Mesothelial cell of epicardium (in vitro differentiated cells): ENCODE results near the gene TPRN. TPM values are rescaled to one million over a fixed set of nuclear protein-coding genes. Genes with fewer than 3 reads are reported as not detected.

Experiments used
- DNase-seq, 2 experiments: peaks; one replicate each; pipeline ENCODE4 v3.0.0; 2021; ENCODE audit warnings: low spot score in 2 of 2; ENCODE audit not compliant: unreplicated experiment in 2 of 2
- H3K27ac Mint-ChIP-seq: 2 replicates; pipeline ENCODE4 v1.8.0; 2021; ENCODE audit warnings: mixed read lengths
- H3K27me3 Mint-ChIP-seq: 2 replicates; pipeline ENCODE4 v1.8.0; 2021; ENCODE audit warnings: low read depth, mixed read lengths
- H3K36me3 Mint-ChIP-seq: 2 replicates; pipeline ENCODE4 v1.8.0; 2021; ENCODE audit warnings: mixed read lengths
- H3K4me1 Mint-ChIP-seq: 2 replicates; pipeline ENCODE4 v1.8.0; 2021; ENCODE audit warnings: mixed read lengths
- H3K4me3 Mint-ChIP-seq: 2 replicates; pipeline ENCODE4 v1.8.0; 2021; ENCODE audit warnings: mild to moderate bottlenecking, moderate library complexity, mixed read lengths
- H3K9me3 Mint-ChIP-seq: 2 replicates; pipeline ENCODE4 v1.8.0; 2021; ENCODE audit warnings: mixed read lengths
- CTCF ChIP-seq: fragments of 200-600 bp; sonication (generic); IDR thresholded peaks from one replicate; pipeline ENCODE4 v1.5.0; 2021; ENCODE audit warnings: antibody characterized with exemption; ENCODE audit not compliant: unreplicated experiment
- total RNA-seq: library from RNA; stranded (reverse); gene quantifications from 3 replicates; pipeline ENCODE4 v1.2.1, GENCODE V29; 2021

TPRN gene
- total RNA-seq, 1 donor from 2014 or later = 16.7 TPM

- H3K27ac Mint-ChIP-seq = no peak overlapping the region
- peaks cover 17% of the 10 kb centered on the region for H3K4me1 Mint-ChIP-seq
- peak; percentile 98 for TF ChIP-seq CTCF
- DNase-seq = peak; percentile 85 to 95
- no peaks in the 10 kb centered on the region for H3K9me3 Mint-ChIP-seq
- H3K36me3 Mint-ChIP-seq = no peaks in the 10 kb centered on the region
- no peaks in the 10 kb centered on the region for H3K27me3 Mint-ChIP-seq
- H3K4me3 Mint-ChIP-seq = peak overlapping the region; percentile 8
Observed at GRCh38 chr9:137236238-137236935, 35.8 kb upstream of the TPRN start.

GRCh38 chr9:137235424-137236237, 35.1 kb upstream of the TPRN start:
- Mint-ChIP-seq H3K4me1 (peaks cover 17% of the 10 kb centered on the region), H3K36me3 (no peaks in the 10 kb centered on the region), H3K27me3 (no peaks in the 10 kb centered on the region), H3K4me3 (no peak overlapping the region), H3K27ac (no peak overlapping the region), H3K9me3 (no peaks in the 10 kb centered on the region)
- no peak for TF ChIP-seq CTCF
- no peak for DNase-seq

DNA sequence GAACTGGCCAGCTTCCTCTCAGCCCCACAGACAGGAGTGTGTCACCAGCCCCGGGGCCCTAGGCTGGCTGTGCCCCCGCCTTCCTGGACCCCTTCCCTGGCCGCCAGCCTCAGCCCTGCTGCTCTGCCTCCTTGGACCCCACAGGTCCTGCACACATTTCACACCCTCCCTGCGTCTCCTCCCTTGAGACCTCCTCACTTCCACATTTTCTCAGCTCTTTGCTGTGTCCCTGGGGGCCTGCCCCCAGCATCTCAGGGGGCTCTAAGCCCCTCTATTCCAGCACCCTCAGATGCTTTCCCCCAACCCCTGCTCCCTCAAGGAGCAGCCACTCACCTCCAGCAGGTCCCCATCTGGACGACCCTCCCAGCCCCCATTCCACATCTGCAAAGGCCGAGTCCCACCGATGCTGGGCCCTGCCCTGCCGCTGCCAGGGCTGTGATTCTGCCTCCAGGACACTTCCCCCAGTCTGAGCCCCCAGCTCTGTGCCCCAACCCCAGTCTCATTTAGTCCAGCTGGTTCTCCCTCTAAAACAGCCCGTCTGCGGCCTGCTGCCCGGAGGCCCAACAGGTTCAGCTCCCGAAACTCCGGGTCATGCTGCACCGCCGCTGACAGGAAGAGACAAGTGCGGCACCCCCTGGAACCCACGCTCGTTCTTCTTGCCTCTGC, 34.4 kb upstream of the TPRN start:
- no peak overlapping the region for H3K27ac Mint-ChIP-seq
- TF ChIP-seq CTCF = no peak
- H3K4me3 Mint-ChIP-seq = no peak overlapping the region
- H3K4me1 Mint-ChIP-seq = peaks cover 15% of the 10 kb centered on the region
- no peak for DNase-seq
- no peaks in the 10 kb centered on the region for H3K9me3 Mint-ChIP-seq
- H3K36me3 Mint-ChIP-seq = no peaks in the 10 kb centered on the region
- no peaks in the 10 kb centered on the region for H3K27me3 Mint-ChIP-seq

- peaks cover 10% of the 10 kb centered on the region for H3K4me1 Mint-ChIP-seq
Observed at GRCh38 chr9:137234055-137234697, 33.6 kb upstream of the TPRN start.

More at GRCh38 chr9:137234055-137234697, 33.6 kb upstream of the TPRN start:
- Mint-ChIP-seq H3K27ac (no peak overlapping the region), H3K4me3 (no peak overlapping the region), H3K9me3 (no peaks in the 10 kb centered on the region), H3K36me3 (no peaks in the 10 kb centered on the region), H3K27me3 (no peaks in the 10 kb centered on the region)
- DNase-seq = no peak
- no peak for TF ChIP-seq CTCF
